HEK293T (cell line): ENCODE results near the gene TRIM66.

Source experiments
- ARNT ChIP-seq: fragments of 450-650 bp; IDR thresholded peaks from 2 replicates; pipeline ENCODE4 v1.6.1; 2017; ENCODE audit warnings: mild to moderate bottlenecking
- BHLHE40 ChIP-seq: fragments of 450-650 bp; IDR thresholded peaks from 2 replicates; pipeline ENCODE4 v1.6.1; 2016; ENCODE audit warnings: mild to moderate bottlenecking, moderate library complexity, borderline replicate concordance
- CTBP1 ChIP-seq: fragments of 450-650 bp; IDR thresholded peaks from 2 replicates; pipeline ENCODE4 v1.6.1; 2016; ENCODE audit warnings: borderline replicate concordance
- ELF4 ChIP-seq: fragments of 450-650 bp; IDR thresholded peaks from 2 replicates; pipeline ENCODE4 v1.6.1; 2017; ENCODE audit warnings: antibody characterized with exemption
- FOXK2 ChIP-seq: fragments of 450-650 bp; IDR thresholded peaks from 2 replicates; pipeline ENCODE4 v1.6.1; 2016; ENCODE audit warnings: mild to moderate bottlenecking
- FOXM1 ChIP-seq: fragments of 450-650 bp; IDR thresholded peaks from 2 replicates; pipeline ENCODE4 v1.6.1; 2017; ENCODE audit warnings: mild to moderate bottlenecking, borderline replicate concordance
- HDGF ChIP-seq: fragments of 450-650 bp; IDR thresholded peaks from 2 replicates; pipeline ENCODE4 v1.6.1; 2017; ENCODE audit warnings: antibody characterized with exemption, borderline replicate concordance
- L3MBTL2 ChIP-seq: fragments of 450-650 bp; conservative IDR thresholded peaks from 2 replicates; pipeline ENCODE4 v1.6.1; 2016; ENCODE audit warnings: mild to moderate bottlenecking
- LEF1 ChIP-seq: fragments of 450-650 bp; IDR thresholded peaks from 2 replicates; pipeline ENCODE4 v1.6.1; 2017; ENCODE audit warnings: mild to moderate bottlenecking, borderline replicate concordance
- SP1 ChIP-seq: fragments of 450-650 bp; IDR thresholded peaks from 2 replicates; pipeline ENCODE4 v1.6.1; 2017
- SUZ12 ChIP-seq: fragments of 450-650 bp; IDR thresholded peaks from 2 replicates; pipeline ENCODE4 v1.6.1; 2016; ENCODE audit warnings: mild to moderate bottlenecking
- TARDBP ChIP-seq: fragments of 450-650 bp; IDR thresholded peaks from 2 replicates; pipeline ENCODE4 v1.6.1; 2016

GRCh38 chr11:8584511-8584910 lies 98.0 kb downstream of the TRIM66 start:
- no peak for TF ChIP-seq SUZ12
- TF ChIP-seq ARNT, result no peak
- TF ChIP-seq FOXM1, result no peak
- no peak for TF ChIP-seq TARDBP
- TF ChIP-seq SP1, result no peak
- no peak for TF ChIP-seq ELF4
- TF ChIP-seq FOXK2, result no peak
- no peak for TF ChIP-seq LEF1
- TF ChIP-seq CTBP1, result no peak
- no peak for TF ChIP-seq BHLHE40
- no peak for TF ChIP-seq HDGF
- TF ChIP-seq L3MBTL2, result no peak
